ENCODE measurements around the gene ANP32B.

- TF ChIP-seq EZH2 (IDR thresholded peaks at IDR 0.05; ENCODE audit: low read length, unreplicated experiment) (no peak), CTCF (conservative IDR thresholded peaks at IDR 0.05; ENCODE audit: low read depth, low read length) (no peak), EZH2phosphoT487 (IDR thresholded peaks at IDR 0.05; ENCODE audit: borderline replicate concordance, low read length) (no peak)
These were observed 25.6 kb downstream of the ANP32B start for GRCh38 chr9:98008764-98009163.
